Left renal cortex interstitium (tissue), 4 donors: ENCODE results near the gene INHBC. TPM values are rescaled to one million over a fixed set of nuclear protein-coding genes. Genes with fewer than 3 reads are reported as not detected.

Experiments
- DNase-seq, 4 donors: peaks; one replicate each; pipeline ENCODE4 v3.0.0-alpha.2; 2013; ENCODE audit warnings: low read depth in 4 of 4, low spot score in 2 of 4, missing footprints in 1 of 4
- polyA plus RNA-seq, 4 donors: library from polyadenylated mRNA; unstranded; fragments of 120-200 nt; gene quantifications; one replicate each; pipeline ENCODE4 v1.2.1, GENCODE V29; 2013; ENCODE audit not compliant: insufficient read length in 4 of 4

The INHBC gene
- polyA plus RNA-seq, 4 donors = 0.19 to 0.25 (median 0.20) TPM

GRCh38 chr12:57465030-57465746 lies 30.6 kb downstream of the INHBC start:
- DNase-seq = no peak

- no peak for DNase-seq
These were observed 31.3 kb downstream of the INHBC start for GRCh38 chr12:57465747-57466505.

- DNase-seq = no peak
These were observed 32.8 kb downstream of the INHBC start for GRCh38 chr12:57467212-57467874.

- DNase-seq = no peak
These were observed 33.3 kb downstream of the INHBC start for GRCh38 chr12:57467915-57468314.

- DNase-seq = no peak
These were observed 34.9 kb downstream of the INHBC start for GRCh38 chr12:57469296-57470164.

GRCh38 chr12:57470286-57470969 lies 35.8 kb downstream of the INHBC start:
- no peak for DNase-seq

- DNase-seq = no peak
These were observed 36.5 kb downstream of the INHBC start for GRCh38 chr12:57470970-57471656.

- no peak for DNase-seq
These were observed 37.1 kb downstream of the INHBC start for GRCh38 chr12:57471661-57472060.

GRCh38 chr12:57472391-57472790 lies 37.8 kb downstream of the INHBC start:
- DNase-seq = no peak

GRCh38 chr12:57473392-57473791 lies 38.8 kb downstream of the INHBC start:
- no peak for DNase-seq

- no peak for DNase-seq
These were observed 39.3 kb downstream of the INHBC start for GRCh38 chr12:57473886-57474285.

GRCh38 chr12:57474430-57474829 lies 39.8 kb downstream of the INHBC start:
- DNase-seq = no peak

- DNase-seq = no peak
These were observed 40.3 kb downstream of the INHBC start for GRCh38 chr12:57474862-57475261.

GRCh38 chr12:57475271-57476161 lies 40.9 kb downstream of the INHBC start:
- DNase-seq = no peak

GRCh38 chr12:57476162-57476992 lies 41.8 kb downstream of the INHBC start:
- DNase-seq = no peak

- no peak for DNase-seq
These were observed 42.6 kb downstream of the INHBC start for GRCh38 chr12:57476993-57477709.
